MM.1S (cell line): ENCODE measurements around the gene GPR161.

ENCODE experiments used
- DNase-seq: peaks from one replicate; pipeline ENCODE4 v3.0.0-alpha.2; 2015
- H2AFZ ChIP-seq: fragments of 300-600 bp; sonication (generic); 2 replicates; pipeline ENCODE4 v1.6.0; 2016; ENCODE audit warnings: antibody characterized with exemption, low read length
- H3F3A ChIP-seq: fragments of 300-600 bp; sonication (generic); 2 replicates; pipeline ENCODE4 v1.6.1; 2016; ENCODE audit warnings: mild to moderate bottlenecking, antibody characterized with exemption, low read length, moderate library complexity, mixed read lengths; ENCODE audit not compliant: insufficient read depth
- H3K27ac ChIP-seq: fragments of 300-600 bp; sonication (generic); 2 replicates; pipeline ENCODE4 v1.5.1; 2016; ENCODE audit warnings: mild to moderate bottlenecking, low read length
- H3K27me3 ChIP-seq: fragments of 300-600 bp; sonication (generic); replicated peaks from 2 replicates; pipeline ENCODE4 v1.6.0; 2016; ENCODE audit warnings: low read length; ENCODE audit not compliant: insufficient read depth
- H3K36me3 ChIP-seq: fragments of 300-600 bp; sonication (generic); replicated peaks from 2 replicates; pipeline ENCODE4 v1.6.1; 2016; ENCODE audit warnings: mild to moderate bottlenecking, low read length, mixed read lengths; ENCODE audit not compliant: insufficient read depth
- H3K4me1 ChIP-seq: fragments of 300-600 bp; sonication (generic); 2 replicates; pipeline ENCODE4 v1.6.1; 2016; ENCODE audit warnings: low read length, mixed read lengths
- H3K4me2 ChIP-seq: fragments of 300-600 bp; sonication (generic); 2 replicates; pipeline ENCODE4 v1.6.0; 2016; ENCODE audit warnings: low read depth, low read length
- H3K4me3 ChIP-seq: fragments of 300-600 bp; sonication (generic); 2 replicates; pipeline ENCODE4 v1.5.1; 2016; ENCODE audit warnings: low read length, mixed read lengths
- H3K79me2 ChIP-seq: fragments of 300-600 bp; sonication (generic); 2 replicates; pipeline ENCODE4 v1.6.1; 2016; ENCODE audit warnings: mixed run types, low read length, mixed read lengths
- H3K9ac ChIP-seq: fragments of 300-600 bp; sonication (generic); 2 replicates; pipeline ENCODE4 v1.6.1; 2016; ENCODE audit warnings: low read length, mixed read lengths
- H3K9me2 ChIP-seq: fragments of 300-600 bp; sonication (generic); replicated peaks from 2 replicates; pipeline ENCODE4 v1.6.1; 2016; ENCODE audit warnings: mild to moderate bottlenecking, low read length, mixed read lengths; ENCODE audit not compliant: insufficient read depth
- H3K9me3 ChIP-seq: fragments of 300-600 bp; sonication (generic); replicated peaks from 2 replicates; pipeline ENCODE4 v1.6.1; 2016; ENCODE audit warnings: mild to moderate bottlenecking, low read length, mixed read lengths; ENCODE audit not compliant: insufficient read depth
- H4K20me1 ChIP-seq: fragments of 300-600 bp; sonication (generic); 2 replicates; pipeline ENCODE4 v1.6.1; 2016; ENCODE audit warnings: mild to moderate bottlenecking, low read length, moderate library complexity, mixed read lengths; ENCODE audit not compliant: insufficient read depth
- CTCF ChIP-seq: fragments of 300-600 bp; sonication (generic); IDR thresholded peaks from 2 replicates; pipeline ENCODE4 v1.5.1; 2016; ENCODE audit warnings: antibody characterized with exemption, low read length, mixed read lengths
- EZH2 ChIP-seq: fragments of 300-600 bp; sonication (generic); optimal IDR thresholded peaks from 2 replicates; pipeline ENCODE3; 2017; ENCODE audit warnings: low read depth, mild to moderate bottlenecking, antibody characterized with exemption, low read length, mixed read lengths
- EZH2phosphoT487 ChIP-seq: fragments of 300-600 bp; sonication (generic); IDR thresholded peaks from 2 replicates; pipeline ENCODE4 v1.6.1; 2018; ENCODE audit warnings: antibody characterized with exemption, low read length

Gene GPR161

GRCh38 chr1:168097921-168098528 lies 38.7 kb downstream of the GPR161 start:
- Histone ChIP-seq H3K4me3 (no peak overlapping the region), H3K9me3 (no peaks in the 10 kb centered on the region)
- TF ChIP-seq EZH2phosphoT487 = no peak
- TF ChIP-seq CTCF = no peak
- TF ChIP-seq EZH2 = no peak

GRCh38 chr1:168096296-168097165 lies 40.2 kb downstream of the GPR161 start:
- H3K9ac ChIP-seq = no peak overlapping the region
- H3K4me2 ChIP-seq = no peak overlapping the region
- no peak overlapping the region for H3K4me3 ChIP-seq
- DNase-seq = no peak
- no peaks in the 10 kb centered on the region for H3K27me3 ChIP-seq
- no peaks in the 10 kb centered on the region for H3K9me3 ChIP-seq
- H3F3A ChIP-seq = no peaks in the 10 kb centered on the region
- no peaks in the 10 kb centered on the region for H3K36me3 ChIP-seq
- H3K27ac ChIP-seq = no peak overlapping the region
- no peaks in the 10 kb centered on the region for H3K9me2 ChIP-seq
- no peaks in the 10 kb centered on the region for H3K4me1 ChIP-seq
- no peaks in the 10 kb centered on the region for H4K20me1 ChIP-seq
- no peak overlapping the region for H2AFZ ChIP-seq
- TF ChIP-seq EZH2 = no peak
- TF ChIP-seq CTCF = no peak
- no peak for TF ChIP-seq EZH2phosphoT487
- no peaks in the 10 kb centered on the region for H3K79me2 ChIP-seq

More at GRCh38 chr1:168097921-168098528, 38.7 kb downstream of the GPR161 start:
- Histone ChIP-seq H3K79me2 (no peaks in the 10 kb centered on the region), H3K36me3 (no peaks in the 10 kb centered on the region), H3K27me3 (no peaks in the 10 kb centered on the region), H3K9ac (no peak overlapping the region), H3K9me2 (no peaks in the 10 kb centered on the region), H3K4me1 (no peaks in the 10 kb centered on the region), H4K20me1 (no peaks in the 10 kb centered on the region), H2AFZ (no peak overlapping the region), H3F3A (no peaks in the 10 kb centered on the region), H3K27ac (no peak overlapping the region), H3K4me2 (no peak overlapping the region)
- DNase-seq = no peak

GRCh38 chr1:168095476-168095875 lies 41.3 kb downstream of the GPR161 start:
- Histone ChIP-seq H3K4me2 (no peak overlapping the region), H2AFZ (no peak overlapping the region), H4K20me1 (no peaks in the 10 kb centered on the region), H3F3A (no peaks in the 10 kb centered on the region), H3K9me2 (no peaks in the 10 kb centered on the region), H3K27me3 (no peaks in the 10 kb centered on the region), H3K9ac (no peak overlapping the region), H3K36me3 (no peaks in the 10 kb centered on the region), H3K4me3 (no peak overlapping the region), H3K27ac (no peak overlapping the region), H3K4me1 (no peaks in the 10 kb centered on the region), H3K79me2 (no peaks in the 10 kb centered on the region), H3K9me3 (no peaks in the 10 kb centered on the region)
- TF ChIP-seq CTCF = no peak
- no peak for TF ChIP-seq EZH2phosphoT487
- TF ChIP-seq EZH2 = no peak
- no peak for DNase-seq
